HepG2 (cell line): ENCODE measurements around the gene TK1. TPM values are rescaled to one million over a fixed set of nuclear protein-coding genes. Genes with fewer than 3 reads are reported as not detected.

ENCODE experiments used
- ARNT ChIP-seq: fragments of 450-650 bp; IDR thresholded peaks from 2 replicates; pipeline ENCODE4 v1.6.1; 2017
- FOXJ3 ChIP-seq: sonication (generic); formaldehyde crosslinking; IDR thresholded peaks from 2 replicates; pipeline ENCODE4 v1.4.0; 2020; ENCODE audit warnings: missing genetic modification reagents, mild to moderate bottlenecking, borderline replicate concordance
- HNF4G ChIP-seq, 2 experiments: sonication (generic) in 1 of 2; formaldehyde crosslinking in 1 of 2; IDR thresholded peaks; 2 replicates each; pipeline versions ENCODE4 v1.4.0 to v1.6.1; 2011 to 2020; ENCODE audit warnings: borderline replicate concordance in 2 of 2, low read depth in 2 of 2, mild to moderate bottlenecking in 2 of 2, low read length in 1 of 2, missing genetic modification reagents in 1 of 2, moderate library complexity in 1 of 2
- ISL2 ChIP-seq: sonication (generic); formaldehyde crosslinking; IDR thresholded peaks from 2 replicates; pipeline ENCODE4 v1.5.0; 2020; ENCODE audit warnings: missing genetic modification reagents
- KDM5B ChIP-seq: sonication (generic); formaldehyde crosslinking; IDR thresholded peaks from 2 replicates; pipeline ENCODE4 v1.4.0; 2020; ENCODE audit warnings: missing genetic modification reagents, mild to moderate bottlenecking, borderline replicate concordance
- MAFG ChIP-seq: sonication (generic); formaldehyde crosslinking; IDR thresholded peaks from 2 replicates; pipeline ENCODE4 v1.5.1; 2020; ENCODE audit warnings: mild to moderate bottlenecking, missing genetic modification reagents
- MED1 ChIP-seq: sonication (generic); formaldehyde crosslinking; IDR thresholded peaks from 2 replicates; pipeline ENCODE4 v1.4.0; 2020; ENCODE audit warnings: missing genetic modification reagents
- MED13 ChIP-seq: sonication (generic); formaldehyde crosslinking; IDR thresholded peaks from 2 replicates; pipeline ENCODE4 v1.5.0; 2020; ENCODE audit warnings: missing genetic modification reagents
- NFIB ChIP-seq: sonication (generic); formaldehyde crosslinking; IDR thresholded peaks from 2 replicates; pipeline ENCODE4 v1.9.0; 2021; ENCODE audit warnings: missing genetic modification reagents, mild to moderate bottlenecking, borderline replicate concordance
- NONO ChIP-seq, 2 experiments: fragments of 450-650 bp in 1 of 2; sonication (generic) in 1 of 2; formaldehyde crosslinking in 1 of 2; IDR thresholded peaks in 1 of 2; conservative IDR thresholded peaks in 1 of 2; 2 replicates each; pipeline versions ENCODE4 v1.6.1 to v1.8.0; 2017 to 2022; ENCODE audit warnings: mild to moderate bottlenecking in 1 of 2, missing genetic modification reagents in 1 of 2, moderate library complexity in 1 of 2
- POGZ ChIP-seq: sonication (generic); formaldehyde crosslinking; IDR thresholded peaks from 2 replicates; pipeline ENCODE4 v1.4.0; 2020; ENCODE audit warnings: mild to moderate bottlenecking, missing genetic modification reagents
- RAD21 ChIP-seq: fragments of 450-650 bp; formaldehyde crosslinking; IDR thresholded peaks from 2 replicates; pipeline ENCODE4 v1.5.0; 2020; ENCODE audit warnings: mild to moderate bottlenecking
- RARA ChIP-seq: IDR thresholded peaks from 2 replicates; pipeline ENCODE4 v1.6.1; 2016; ENCODE audit warnings: missing genetic modification reagents, missing compliant biosample characterization
- SRSF4 ChIP-seq: fragments of 200-400 bp; formaldehyde crosslinking; IDR thresholded peaks from one replicate; pipeline ENCODE4 v1.6.1; 2018; ENCODE audit warnings: mild to moderate bottlenecking, low read depth, low read length, moderate library complexity; ENCODE audit not compliant: poor library complexity, severe bottlenecking
- TFDP1 ChIP-seq: IDR thresholded peaks from 2 replicates; pipeline ENCODE4 v1.6.1; 2016; ENCODE audit warnings: missing compliant biosample characterization, missing genetic modification reagents, borderline replicate concordance
- ZHX1 ChIP-seq: sonication (generic); formaldehyde crosslinking; IDR thresholded peaks from 2 replicates; pipeline ENCODE4 v1.8.1; 2022; ENCODE audit warnings: low read depth, mild to moderate bottlenecking, missing genetic modification reagents
- ZNF225 ChIP-seq: sonication (generic); formaldehyde crosslinking; IDR thresholded peaks from 2 replicates; pipeline ENCODE4 v1.4.0; 2020; ENCODE audit warnings: mild to moderate bottlenecking, missing genetic modification reagents
- ZNF253 ChIP-seq: sonication (generic); formaldehyde crosslinking; IDR thresholded peaks from 2 replicates; pipeline ENCODE4 v1.8.0; 2022; ENCODE audit warnings: mild to moderate bottlenecking, missing genetic modification reagents, borderline replicate concordance
- ZNF337 ChIP-seq: sonication (generic); formaldehyde crosslinking; IDR thresholded peaks from 2 replicates; pipeline ENCODE4 v1.5.1; 2020; ENCODE audit warnings: missing genetic modification reagents, low read depth, mild to moderate bottlenecking, borderline replicate concordance
- ZNF616 ChIP-seq: sonication (generic); formaldehyde crosslinking; IDR thresholded peaks from 2 replicates; pipeline ENCODE4 v1.5.0; 2020; ENCODE audit warnings: low read depth, mild to moderate bottlenecking, missing genetic modification reagents
- ZNF644 ChIP-seq: IDR thresholded peaks from 2 replicates; pipeline ENCODE4 v1.6.1; 2016; ENCODE audit warnings: low read depth
- polyA plus RNA-seq, 8 experiments: library from polyadenylated mRNA; depleted of rRNA in 3 of 8; stranded (reverse) in 7 of 8; unstranded in 1 of 8; fragments of >200 nt; fragmentation: Illumina TruSeq in 4 of 8; extraction: Trizol in 4 of 8; gene quantifications; 2 replicates each; pipeline versions ENCODE4 v1.2.1 to v1.2.3, GENCODE V29; 2011 to 2016; ENCODE audit warnings: low read depth in 4 of 8, missing spikeins in 1 of 8, mixed read lengths in 1 of 8; ENCODE audit not compliant: insufficient read depth in 1 of 8
- total RNA-seq, 5 experiments: library from RNA; depleted of rRNA; stranded (reverse); fragments of >200 nt; fragmentation: Illumina TruSeq; extraction: Trizol; gene quantifications; 2 replicates each; pipeline ENCODE4 v1.2.3, GENCODE V29; 2016; ENCODE audit warnings: low read depth in 1 of 5
- TF ChIP-seq, protein P1 (sequence below): sonication (generic); formaldehyde crosslinking; IDR thresholded peaks from 2 replicates; pipeline ENCODE4 v1.4.0; 2020; ENCODE audit warnings: missing genetic modification reagents

TK1 gene
- total and polyA plus RNA-seq, 2 of the 13 experiments (the other 11 are each of a cell fraction or from before 2014, with no cell fraction given), result 45.0 to 96.0 TPM

GRCh38 chr17:78130437-78131101 is 56.3 kb downstream of the TK1 start, which contains the start of gene TMC8 (continued):
- no peak for TF ChIP-seq MED13
- no peak for TF ChIP-seq ZNF253 (CRISPR knock-in tag)
- no peak for TF ChIP-seq SRSF4
- TF ChIP-seq KDM5B (CRISPR knock-in tag), result no peak
- no peak for TF ChIP-seq ZNF616 (CRISPR knock-in tag)
- TF ChIP-seq, protein P1, sequence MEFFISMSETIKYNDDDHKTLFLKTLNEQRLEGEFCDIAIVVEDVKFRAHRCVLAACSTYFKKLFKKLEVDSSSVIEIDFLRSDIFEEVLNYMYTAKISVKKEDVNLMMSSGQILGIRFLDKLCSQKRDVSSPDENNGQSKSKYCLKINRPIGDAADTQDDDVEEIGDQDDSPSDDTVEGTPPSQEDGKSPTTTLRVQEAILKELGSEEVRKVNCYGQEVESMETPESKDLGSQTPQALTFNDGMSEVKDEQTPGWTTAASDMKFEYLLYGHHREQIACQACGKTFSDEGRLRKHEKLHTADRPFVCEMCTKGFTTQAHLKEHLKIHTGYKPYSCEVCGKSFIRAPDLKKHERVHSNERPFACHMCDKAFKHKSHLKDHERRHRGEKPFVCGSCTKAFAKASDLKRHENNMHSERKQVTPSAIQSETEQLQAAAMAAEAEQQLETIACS (CRISPR knock-in tag), result no peak
- TF ChIP-seq ZNF644 (CRISPR knock-in tag), result no peak
- TF ChIP-seq HNF4G (IDR thresholded peaks at IDR 0.05; ENCODE audit: borderline replicate concordance, low read depth, low read length), result no peak
- no peak for TF ChIP-seq HNF4G (CRISPR knock-in tag; IDR thresholded peaks at IDR 0.05; ENCODE audit: borderline replicate concordance, low read depth)
- no peak for TF ChIP-seq NFIB (CRISPR knock-in tag)
- TF ChIP-seq ARNT, result no peak
- TF ChIP-seq ZNF337, result no peak
- no peak for TF ChIP-seq ZNF225 (CRISPR knock-in tag)
- TF ChIP-seq RAD21, result no peak
- TF ChIP-seq ISL2 (CRISPR knock-in tag), result no peak
- no peak; the same call in 1 of the 2 replicates for TF ChIP-seq POGZ
- TF ChIP-seq RARA (CRISPR knock-in tag), result peak; percentile 83
- TF ChIP-seq TFDP1 (CRISPR knock-in tag), result peak; percentile 68; the same call in 1 of the 2 replicates
- no peak for TF ChIP-seq NONO (IDR thresholded peaks at IDR 0.05)
- TF ChIP-seq NONO (CRISPR knock-in tag; conservative IDR thresholded peaks at IDR 0.05), result no peak
- TF ChIP-seq MED1 (CRISPR knock-in tag), result peak; percentile 83
- TF ChIP-seq MAFG (CRISPR knock-in tag), result no peak
- TF ChIP-seq FOXJ3 (CRISPR knock-in tag), result no peak
- no peak for TF ChIP-seq ZHX1 (CRISPR knock-in tag)
